Retina (tissue), 1 donor: ENCODE measurements around the gene PTF1A.
A peak's percentile ranks its signal among the peaks of the same experiment; 100 is the strongest.
"Not testable (repeated sequence)": the region's sequence is repeated elsewhere in the genome, so short reads cannot be mapped to it uniquely, and the experiment has no call there.

Source experiments
- DNase-seq: peaks from one replicate; pipeline ENCODE4 v3.0.0-alpha.2; 2016

Gene PTF1A

DNA sequence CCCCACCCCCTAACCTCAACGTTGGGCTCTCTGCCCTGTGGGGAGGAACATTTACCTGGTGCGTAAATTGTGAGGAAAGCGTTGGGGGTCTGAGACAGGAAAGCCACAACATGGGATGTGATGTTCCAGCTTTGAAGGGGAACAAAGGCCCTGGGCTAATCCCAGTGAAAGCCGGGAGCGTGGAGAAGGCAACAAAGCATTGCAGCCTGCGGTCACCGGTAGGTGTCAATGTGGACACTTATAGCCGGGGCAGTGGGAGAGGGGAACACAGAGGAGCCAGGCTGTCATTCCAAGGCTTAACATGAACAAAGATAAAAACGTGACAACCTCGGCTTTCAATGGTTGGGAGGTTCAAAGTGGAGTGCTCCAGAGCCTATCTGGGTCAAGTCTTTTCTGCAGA, 12.7 kb downstream of the PTF1A start:
- DNase-seq, result peak; percentile 46

DNA sequence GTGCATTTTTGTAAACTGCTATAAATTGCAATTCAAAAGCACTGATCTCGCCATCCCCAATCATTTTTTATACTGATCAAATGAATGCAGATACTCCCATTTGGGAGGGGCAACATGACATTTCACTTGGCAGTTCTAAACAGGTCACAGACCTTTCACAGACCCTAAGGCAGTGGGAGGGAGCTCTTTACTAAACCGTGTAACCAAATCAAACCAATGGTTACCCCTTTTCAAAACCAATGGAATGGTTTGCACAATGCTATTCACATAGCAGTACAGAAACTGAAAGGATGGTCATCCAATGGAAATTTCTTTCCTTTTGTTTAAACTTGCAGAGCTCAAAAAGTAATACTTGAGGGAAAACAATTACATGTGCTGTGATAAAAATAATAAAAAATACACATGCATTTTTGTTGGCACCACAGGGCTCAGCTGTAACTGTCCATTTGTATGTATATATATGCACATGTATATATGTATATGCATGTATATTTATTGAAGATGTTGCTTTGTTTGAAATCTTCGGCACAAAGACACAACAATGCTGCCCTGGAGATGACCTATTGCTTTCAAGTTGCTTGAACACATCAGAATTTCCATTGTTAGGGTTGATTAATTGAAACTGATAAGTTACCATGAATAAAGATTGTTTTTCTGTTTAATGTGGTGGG, 14.0 kb downstream of the PTF1A start:
- DNase-seq, result peak; percentile 38

DNA sequence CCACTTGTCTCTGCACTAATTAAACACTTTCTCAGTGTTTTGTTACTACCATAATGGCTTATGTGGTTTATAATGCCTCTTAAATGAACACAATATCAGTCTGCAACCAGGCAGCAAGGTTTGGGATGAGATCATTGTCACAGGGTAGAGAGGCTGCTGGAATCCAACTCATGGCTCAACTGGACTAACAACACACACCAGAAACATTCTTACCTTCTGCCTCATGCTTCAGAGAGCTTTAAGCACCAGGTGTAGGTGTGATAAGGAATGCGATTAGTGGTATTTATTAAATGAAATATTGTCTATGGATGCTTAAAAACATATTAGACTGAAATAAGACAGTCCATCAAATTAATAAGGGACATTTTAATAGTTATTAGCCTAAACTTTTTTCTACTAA, 25.4 kb downstream of the PTF1A start:
- DNase-seq, result no peak

DNA sequence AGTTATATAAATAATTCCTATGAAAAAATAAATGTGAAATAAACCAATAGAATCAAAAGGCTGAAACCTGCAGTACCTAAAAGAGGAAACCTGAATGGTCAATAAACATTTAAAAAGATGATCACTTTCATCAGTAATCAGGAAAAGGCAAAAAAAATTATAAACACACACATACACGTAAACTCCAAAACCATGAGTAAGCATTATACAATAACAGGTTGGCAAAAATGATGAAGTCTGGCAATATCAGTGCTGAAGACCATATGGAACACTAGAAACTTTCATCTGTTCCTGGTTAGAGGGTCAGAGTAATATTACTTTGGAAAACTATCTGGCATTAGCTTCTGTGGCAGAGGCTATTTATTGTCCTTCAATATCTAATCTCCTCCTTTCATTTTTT, 38.5 kb downstream of the PTF1A start:
- no peak for DNase-seq

DNA sequence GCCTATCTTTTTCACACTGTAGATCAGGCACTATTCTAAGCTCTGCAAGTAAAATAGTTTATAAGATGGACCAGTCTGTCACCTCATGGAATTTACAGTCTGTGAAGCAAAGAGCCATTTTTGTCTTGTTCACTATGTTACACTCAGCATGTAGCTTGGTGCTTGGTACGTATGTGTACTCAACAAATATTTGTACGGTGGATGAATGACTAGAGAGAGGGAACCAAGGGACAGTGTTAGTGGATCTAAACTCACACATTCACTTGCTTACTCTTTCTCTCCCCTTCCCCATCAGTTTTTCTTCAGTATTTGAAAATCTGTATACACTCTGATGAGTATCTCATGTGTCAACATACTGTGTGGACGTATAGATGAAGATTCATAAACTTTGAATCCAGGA, 45.9 kb downstream of the PTF1A start:
- DNase-seq, result no peak

DNA sequence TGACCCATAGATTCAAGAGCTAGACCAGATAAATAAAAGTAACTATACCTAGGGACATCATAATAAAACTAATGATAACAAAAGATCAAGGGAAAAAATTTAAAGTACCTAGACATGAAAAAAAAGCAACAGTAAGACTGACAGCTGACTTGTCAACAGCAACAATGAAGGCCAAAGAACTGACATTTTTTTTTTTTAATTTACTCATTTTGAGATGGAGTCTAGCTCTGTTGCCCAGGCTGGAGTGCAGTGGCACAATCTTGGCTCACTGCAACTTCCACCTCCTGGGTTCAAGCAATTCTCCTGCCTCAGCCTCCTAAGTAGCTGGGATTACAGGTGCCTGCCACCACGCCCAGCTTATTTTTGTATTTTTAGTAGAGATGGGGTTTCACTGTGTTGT, 49.7 kb downstream of the PTF1A start:
- not testable (repeated sequence) for DNase-seq
